Erythroblast (primary cell): ENCODE data around the gene RNF212.

ENCODE experiments used
- GATA1 ChIP-seq: IDR thresholded peaks from 2 replicates; pipeline ENCODE4 v1.6.1; 2011; ENCODE audit warnings: low read depth, mild to moderate bottlenecking, control low read depth, low read length, moderate library complexity
- POLR2A ChIP-seq: IDR thresholded peaks from 2 replicates; pipeline ENCODE4 v1.6.1; 2011; ENCODE audit warnings: mild to moderate bottlenecking, low read length

DNA sequence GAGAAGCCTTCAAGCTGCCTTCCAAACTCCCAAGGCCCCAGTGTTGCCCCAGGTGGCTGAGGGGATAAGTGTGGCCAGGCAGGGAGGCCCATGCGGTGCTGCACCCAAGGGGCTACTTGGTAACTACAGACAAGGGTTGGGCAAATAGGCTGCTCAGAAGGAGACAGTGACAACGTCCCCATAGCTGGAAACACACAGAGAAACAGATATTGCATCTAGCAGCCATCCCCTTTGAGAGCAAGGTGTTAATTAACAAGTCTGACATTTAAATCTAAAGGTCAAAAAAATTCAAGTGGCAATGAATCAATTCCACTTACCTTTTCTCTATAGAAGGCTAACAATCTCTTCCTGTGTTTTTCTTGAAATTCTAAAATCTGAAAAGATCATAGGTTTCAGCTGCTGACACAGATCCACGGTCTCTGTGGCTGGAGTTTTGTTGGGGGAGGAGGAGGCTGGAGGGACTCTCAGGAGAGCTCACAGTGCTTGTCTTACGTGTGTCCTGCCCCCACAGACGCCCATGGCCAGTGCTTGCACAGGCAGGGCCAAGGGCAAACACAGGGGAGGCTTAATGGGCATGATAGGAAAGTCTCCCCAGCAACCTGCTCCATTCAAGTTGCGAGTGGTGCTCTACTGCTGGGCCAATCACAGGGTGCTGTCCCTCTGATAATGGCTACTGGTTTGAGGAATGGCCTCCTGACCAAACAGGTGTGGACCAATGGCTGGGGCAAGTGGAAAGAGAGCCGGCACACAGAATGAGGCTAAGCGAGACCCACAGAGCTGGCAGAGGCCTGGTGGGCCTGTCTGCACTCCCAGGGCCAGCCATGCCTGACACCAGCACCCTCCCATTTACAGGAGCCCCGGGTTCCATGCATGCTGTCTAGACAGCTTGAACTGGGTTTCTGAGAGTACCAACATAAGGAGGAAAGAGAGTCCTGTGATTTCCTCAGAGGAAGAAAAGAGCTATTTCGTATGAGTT lies 22.6 kb downstream of the RNF212 start:
- TF ChIP-seq POLR2A, result no peak
- no peak for TF ChIP-seq GATA1
